Peyer's patch (tissue), 4 donors: ENCODE data around the gene ZNF669.

Source experiments
- CTCF ChIP-seq, 6 experiments: fragments of 450-650 bp in 4 of 6; fragments of 200-600 bp in 2 of 6; sonication (generic) in 1 of 6; IDR thresholded peaks; one replicate each; pipeline ENCODE4 v1.5.1; 2017 to 2019; ENCODE audit warnings: antibody characterized with exemption in 6 of 6, mild to moderate bottlenecking in 3 of 6, moderate library complexity in 1 of 6
- POLR2A ChIP-seq, 2 donors: fragments of 450-650 bp; IDR thresholded peaks; one replicate each; pipeline ENCODE4 v1.5.1; 2017; ENCODE audit warnings: antibody characterized with exemption in 2 of 2, mild to moderate bottlenecking in 2 of 2, moderate library complexity in 2 of 2

GRCh38 chr1:247090455-247090854, 13.7 kb downstream of the ZNF669 start:
- no peak for TF ChIP-seq CTCF (IDR thresholded peaks at IDR 0.05)
- no peak for TF ChIP-seq POLR2A (IDR thresholded peaks at IDR 0.05)
